SH-SY5Y (cell line): Measurements from ENCODE around the gene BCKDHB.

ENCODE experiments used
- GATA2 ChIP-seq: IDR thresholded peaks from 2 replicates; pipeline ENCODE4 v1.6.1; 2011; ENCODE audit warnings: mild to moderate bottlenecking, low read depth, low read length
- GATA3 ChIP-seq: IDR thresholded peaks from 2 replicates; pipeline ENCODE4 v1.6.1; 2011; ENCODE audit warnings: low read depth, mild to moderate bottlenecking, low read length, moderate library complexity

DNA sequence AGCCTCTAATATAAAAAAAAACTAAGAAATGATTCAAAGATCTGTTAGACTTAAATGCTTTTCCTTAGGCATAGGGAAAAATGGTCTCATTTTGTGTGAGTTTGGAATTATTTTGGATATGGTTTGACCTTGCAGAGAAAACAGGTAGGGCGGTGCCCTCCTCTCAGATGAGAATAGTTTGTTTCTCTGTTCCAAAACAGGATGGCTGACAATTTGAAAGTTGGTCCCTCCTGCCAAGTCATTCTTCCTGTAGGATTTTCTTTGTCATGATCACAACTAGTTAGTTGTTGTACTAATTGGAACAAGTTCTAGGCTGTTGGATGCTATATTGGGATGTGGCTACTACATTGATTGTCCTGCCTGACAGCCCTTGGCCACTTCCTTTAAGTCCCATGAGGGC lies 108.6 kb downstream of the BCKDHB start:
- no peak for TF ChIP-seq GATA2
- TF ChIP-seq GATA3: no peak
